Measurements from ENCODE around the gene KSR1.

DNA sequence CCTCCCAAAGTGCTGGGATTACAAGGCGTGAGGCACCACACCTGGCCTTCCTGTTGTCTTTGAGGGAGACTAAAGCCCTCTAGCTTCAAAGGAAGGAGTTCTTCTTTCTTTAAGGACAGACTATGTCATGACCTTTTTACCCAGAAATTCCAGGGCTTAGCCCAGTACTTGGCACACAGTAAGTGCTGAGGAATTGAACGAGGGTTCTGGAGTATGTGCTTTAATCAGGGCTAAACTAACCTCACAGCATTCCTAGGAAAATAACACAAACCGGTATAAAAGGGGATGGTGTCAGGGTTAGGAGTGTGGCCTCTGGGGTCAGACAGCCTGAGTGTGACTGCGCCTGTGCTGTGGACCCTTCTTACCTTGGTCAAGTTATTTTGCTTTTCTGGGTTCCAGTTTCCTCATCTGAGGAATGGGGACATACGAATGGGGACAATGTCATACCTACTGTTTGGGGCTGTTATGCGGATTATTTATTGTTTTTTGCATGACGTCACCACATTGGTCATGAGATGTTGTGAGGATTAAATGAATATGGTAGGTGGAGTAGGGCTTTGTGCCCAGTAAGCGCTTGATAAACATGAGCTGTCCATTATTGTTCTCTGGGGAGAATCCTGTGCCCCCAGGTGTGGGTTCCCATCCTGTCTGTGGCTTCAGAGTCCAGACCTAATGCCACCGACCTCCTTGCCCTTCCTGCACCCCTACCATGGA lies 21.9 kb downstream of the KSR1 start:
- TF ChIP-seq, protein P1, sequence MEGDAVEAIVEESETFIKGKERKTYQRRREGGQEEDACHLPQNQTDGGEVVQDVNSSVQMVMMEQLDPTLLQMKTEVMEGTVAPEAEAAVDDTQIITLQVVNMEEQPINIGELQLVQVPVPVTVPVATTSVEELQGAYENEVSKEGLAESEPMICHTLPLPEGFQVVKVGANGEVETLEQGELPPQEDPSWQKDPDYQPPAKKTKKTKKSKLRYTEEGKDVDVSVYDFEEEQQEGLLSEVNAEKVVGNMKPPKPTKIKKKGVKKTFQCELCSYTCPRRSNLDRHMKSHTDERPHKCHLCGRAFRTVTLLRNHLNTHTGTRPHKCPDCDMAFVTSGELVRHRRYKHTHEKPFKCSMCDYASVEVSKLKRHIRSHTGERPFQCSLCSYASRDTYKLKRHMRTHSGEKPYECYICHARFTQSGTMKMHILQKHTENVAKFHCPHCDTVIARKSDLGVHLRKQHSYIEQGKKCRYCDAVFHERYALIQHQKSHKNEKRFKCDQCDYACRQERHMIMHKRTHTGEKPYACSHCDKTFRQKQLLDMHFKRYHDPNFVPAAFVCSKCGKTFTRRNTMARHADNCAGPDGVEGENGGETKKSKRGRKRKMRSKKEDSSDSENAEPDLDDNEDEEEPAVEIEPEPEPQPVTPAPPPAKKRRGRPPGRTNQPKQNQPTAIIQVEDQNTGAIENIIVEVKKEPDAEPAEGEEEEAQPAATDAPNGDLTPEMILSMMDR (conservative IDR thresholded peaks at IDR 0.05; ENCODE audit: low read depth, low read length), result no peak
- TF ChIP-seq POLR2A (IDR thresholded peaks at IDR 0.05; ENCODE audit: low read depth, low read length), result no peak
- no peak for TF ChIP-seq CEBPB (IDR thresholded peaks at IDR 0.05; ENCODE audit: low read depth, low read length)
- TF ChIP-seq SMC3 (IDR thresholded peaks at IDR 0.05; ENCODE audit: low read depth, low read length), result no peak
- TF ChIP-seq RAD21 (IDR thresholded peaks at IDR 0.05; ENCODE audit: low read length), result no peak
- no peak for TF ChIP-seq MXI1 (IDR thresholded peaks at IDR 0.05; ENCODE audit: borderline replicate concordance, low read depth, low read length)
- TF ChIP-seq NFE2L2 (IDR thresholded peaks at IDR 0.05; ENCODE audit: low read depth, low read length), result no peak
